ENCODE data around the gene GOLPH3L.
"Not testable (repeated sequence)": the region's sequence is repeated elsewhere in the genome, so short reads cannot be mapped to it uniquely, and the experiment has no call there.

Gene GOLPH3L

DNA sequence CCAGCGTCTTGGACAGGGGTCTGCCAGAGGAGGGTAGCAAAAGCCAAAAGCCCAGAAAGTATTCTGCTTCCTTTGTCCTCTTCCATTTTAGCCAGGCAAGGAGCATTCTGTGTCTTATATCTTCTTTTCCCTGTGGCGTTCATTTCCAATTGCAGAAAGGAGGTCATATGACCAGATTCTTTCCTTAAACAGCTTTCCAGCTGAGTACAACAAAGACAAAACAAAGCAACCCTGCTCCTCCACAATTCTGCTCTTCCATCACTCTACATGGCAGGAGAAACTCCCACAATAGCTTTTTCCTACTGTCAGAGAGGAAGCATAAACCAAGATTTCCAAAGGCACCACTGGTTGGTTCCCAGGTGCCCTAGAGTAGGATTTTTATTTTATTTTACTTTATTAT, 87.2 kb downstream of the GOLPH3L start:
- no peak for DNase-seq (ENCODE audit: low spot score)
- no peak for TF ChIP-seq CTCF (IDR thresholded peaks at IDR 0.05; ENCODE audit: extremely low read depth, missing control alignments)

- no peak for TF ChIP-seq CTCF (IDR thresholded peaks at IDR 0.05; ENCODE audit: extremely low read depth, missing control alignments)
- no peak for DNase-seq (ENCODE audit: low spot score)
Measured at GRCh38 chr1:150606463-150607142, 90.4 kb downstream of the GOLPH3L start.

DNA sequence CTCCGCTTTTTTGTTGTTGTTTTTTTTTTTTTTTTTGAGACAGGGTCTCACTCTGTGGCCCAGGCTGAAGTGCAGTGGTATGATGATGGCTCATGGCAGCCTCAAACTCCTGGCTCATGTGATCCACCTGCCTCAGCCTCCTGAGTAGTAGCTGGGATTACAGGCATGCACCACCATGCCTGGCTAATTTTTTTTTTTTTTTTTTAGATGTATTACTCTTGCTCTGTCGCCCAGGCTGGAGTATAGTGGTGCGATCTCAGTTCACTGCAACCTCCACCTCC, 91.6 kb downstream of the GOLPH3L start:
- not testable (repeated sequence) for DNase-seq (ENCODE audit: low spot score)

DNA sequence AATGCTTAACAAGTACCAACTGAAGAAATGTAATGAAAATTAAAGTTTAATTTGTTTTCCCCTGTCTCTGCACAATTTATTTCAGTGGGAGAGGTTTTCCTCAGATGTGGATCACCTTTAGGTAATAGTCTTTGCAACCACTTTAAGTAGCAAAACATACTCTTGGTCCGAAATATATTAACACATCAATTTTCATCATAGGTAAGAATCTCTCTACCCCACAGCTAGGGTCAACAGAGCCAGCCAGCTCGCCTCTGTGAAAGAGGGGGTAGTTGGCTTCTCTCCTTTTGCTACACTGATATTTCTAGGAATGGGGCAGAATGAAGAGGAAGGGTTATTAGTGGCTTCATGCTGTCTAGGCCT, 92.7 kb downstream of the GOLPH3L start:
- no peak for DNase-seq (ENCODE audit: low spot score)
- no peak for TF ChIP-seq CTCF (IDR thresholded peaks at IDR 0.05; ENCODE audit: extremely low read depth, missing control alignments)

DNA sequence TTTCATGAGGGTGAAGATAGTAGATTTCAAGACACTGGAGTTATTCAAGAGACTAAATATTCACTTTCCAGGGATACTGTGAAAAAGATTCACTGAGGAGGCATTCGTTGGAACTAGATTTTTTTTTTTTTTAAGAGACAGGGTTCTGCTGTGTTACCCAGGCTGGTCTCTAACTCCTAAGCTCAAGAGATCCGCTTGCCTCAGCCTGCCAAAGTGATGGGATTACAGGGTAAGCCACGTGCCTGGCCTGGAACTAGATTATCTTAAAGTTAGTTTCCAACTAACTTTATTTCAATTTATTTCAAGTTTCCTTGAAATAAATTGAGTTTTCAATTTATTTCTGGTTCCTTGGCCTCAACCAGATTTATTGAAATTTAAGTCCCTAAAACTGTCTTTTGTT, 93.2 kb downstream of the GOLPH3L start:
- TF ChIP-seq CTCF (IDR thresholded peaks at IDR 0.05; ENCODE audit: extremely low read depth, missing control alignments): no peak
- DNase-seq (ENCODE audit: low spot score): no peak

DNA sequence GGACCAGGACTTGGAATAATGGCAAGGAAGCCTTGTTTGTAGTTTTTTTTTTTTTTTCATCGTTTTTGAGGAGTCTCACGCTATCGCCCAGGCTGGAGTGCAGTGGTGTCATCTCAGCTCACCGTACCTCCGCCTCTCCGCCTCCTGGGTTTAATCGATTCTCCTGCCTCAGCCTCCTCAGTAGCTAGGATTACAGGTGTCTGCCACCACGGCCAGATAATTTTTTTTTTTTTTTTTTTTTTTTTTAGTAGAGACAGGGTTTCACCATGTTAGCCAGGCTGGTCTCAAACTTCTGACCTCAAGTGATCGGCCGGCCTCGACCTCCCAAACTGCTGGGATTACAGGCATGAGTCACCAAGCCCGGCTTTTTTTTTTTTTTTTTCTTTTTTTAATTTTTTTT, 94.6 kb downstream of the GOLPH3L start:
- not testable (repeated sequence) for DNase-seq (ENCODE audit: low spot score)

DNA sequence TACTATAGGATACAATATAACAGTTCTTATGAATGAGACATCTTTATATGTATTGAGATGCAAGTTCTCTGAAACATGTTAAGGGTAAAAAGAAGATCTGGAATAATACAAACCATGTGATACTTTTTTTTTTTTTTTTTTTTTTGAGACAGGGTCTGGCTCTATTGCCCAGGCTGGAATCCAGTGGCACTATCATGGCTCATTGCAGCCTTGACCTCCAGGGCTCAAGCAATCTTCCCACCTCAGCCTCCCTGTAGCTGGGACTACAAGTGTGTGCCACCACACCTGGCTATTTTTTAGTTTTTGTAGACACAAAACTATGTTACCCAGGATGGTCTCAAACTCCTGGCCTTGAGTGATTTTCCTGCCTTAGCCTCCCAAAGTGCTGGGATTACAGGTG, 95.4 kb downstream of the GOLPH3L start:
- TF ChIP-seq CTCF (IDR thresholded peaks at IDR 0.05; ENCODE audit: extremely low read depth, missing control alignments): no peak
- no peak for DNase-seq (ENCODE audit: low spot score)

- DNase-seq (ENCODE audit: low spot score): not testable (repeated sequence)
Measured at GRCh38 chr1:150598346-150598745, 98.6 kb downstream of the GOLPH3L start.

- no peak for DNase-seq (ENCODE audit: low spot score)
- no peak for TF ChIP-seq CTCF (IDR thresholded peaks at IDR 0.05; ENCODE audit: extremely low read depth, missing control alignments)
Measured at GRCh38 chr1:150596976-150597375, 100.0 kb downstream of the GOLPH3L start.

Measured in GM20000 (cell line).